HuH-7 (cell line): ENCODE data around the gene ITPR1.
"Not testable (repeated sequence)": the region's sequence is repeated elsewhere in the genome, so short reads cannot be mapped to it uniquely, and the experiment has no call there.

Experiments used
- DNase-seq: peaks from one replicate; pipeline ENCODE4 v3.0.0; 2011; ENCODE audit warnings: low spot score

ITPR1 gene

DNA sequence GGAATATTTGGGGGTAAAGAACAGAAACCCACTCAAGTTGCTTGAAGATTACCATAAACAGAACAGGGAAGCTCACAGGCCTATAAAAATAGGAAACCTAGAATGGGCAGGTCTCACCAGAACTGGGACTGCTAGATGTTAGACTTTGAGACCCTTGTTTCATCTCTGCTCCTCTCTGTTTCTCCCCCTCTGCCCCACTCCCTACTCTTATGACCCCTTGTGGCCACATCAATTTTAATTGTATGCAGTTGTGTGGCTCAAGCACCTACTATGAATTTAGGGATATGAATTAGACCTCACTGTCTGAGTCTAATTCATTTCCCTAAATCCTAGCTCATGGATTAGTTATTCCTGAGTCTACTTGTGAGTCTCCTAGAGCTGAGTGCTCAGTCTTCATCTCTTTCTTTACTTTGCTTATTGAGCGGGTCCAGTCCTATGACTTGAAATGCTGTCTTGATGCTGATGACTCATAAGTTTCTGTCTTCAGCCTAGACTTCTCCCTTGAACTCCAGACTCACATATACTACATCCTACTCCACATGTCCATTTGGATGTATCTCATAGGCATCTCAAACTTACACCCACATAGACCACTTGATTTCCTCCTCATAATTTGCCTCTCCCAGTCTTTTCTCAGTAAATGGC is 78.7 kb downstream of the ITPR1 start:
- peak; percentile 26 for DNase-seq

GRCh38 chr3:4573153-4573552 is 80.0 kb downstream of the ITPR1 start:
- no peak for DNase-seq

GRCh38 chr3:4574426-4574965 is 81.3 kb downstream of the ITPR1 start:
- no peak for DNase-seq

GRCh38 chr3:4575381-4575780 is 82.2 kb downstream of the ITPR1 start:
- DNase-seq: no peak

DNA sequence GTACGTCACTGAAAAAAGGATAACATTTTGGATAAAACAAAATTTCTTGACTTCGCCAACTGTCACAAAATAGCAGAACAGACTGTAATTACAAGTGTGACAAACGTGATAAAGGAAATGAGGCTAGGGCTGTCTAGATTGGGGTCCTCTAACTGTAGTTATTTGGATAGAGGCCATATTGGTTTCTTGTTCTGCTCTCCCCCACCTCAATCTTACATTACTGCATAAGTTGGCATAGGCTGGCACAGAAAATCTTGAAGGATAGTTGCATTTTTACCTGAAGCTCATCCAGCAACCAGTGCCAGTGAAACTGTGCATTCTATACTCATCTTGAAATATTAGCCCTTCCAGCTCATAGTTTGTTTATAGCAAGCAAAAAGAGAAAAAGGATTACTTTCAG is 84.6 kb downstream of the ITPR1 start:
- DNase-seq: no peak

- DNase-seq: no peak
These were observed 87.4 kb downstream of the ITPR1 start for GRCh38 chr3:4580346-4581123.

DNA sequence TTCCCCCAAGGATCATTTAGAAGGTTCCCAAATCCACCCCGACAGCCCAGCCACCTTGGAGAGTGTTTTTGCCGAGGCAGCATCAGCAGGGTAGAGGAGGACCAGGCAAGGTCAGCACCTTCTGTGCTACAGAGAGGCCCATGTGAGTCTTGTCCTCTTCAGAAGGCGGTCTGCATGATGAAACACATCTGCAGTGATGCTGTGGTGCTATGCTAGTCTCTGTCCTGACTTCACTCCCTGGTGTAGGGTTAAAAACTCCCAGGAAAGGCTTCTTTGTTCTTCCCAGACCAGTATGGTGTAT is 87.9 kb downstream of the ITPR1 start:
- no peak for DNase-seq

GRCh38 chr3:4581498-4581897 is 88.3 kb downstream of the ITPR1 start:
- DNase-seq: no peak

GRCh38 chr3:4581920-4582611 is 88.9 kb downstream of the ITPR1 start:
- no peak for DNase-seq

DNA sequence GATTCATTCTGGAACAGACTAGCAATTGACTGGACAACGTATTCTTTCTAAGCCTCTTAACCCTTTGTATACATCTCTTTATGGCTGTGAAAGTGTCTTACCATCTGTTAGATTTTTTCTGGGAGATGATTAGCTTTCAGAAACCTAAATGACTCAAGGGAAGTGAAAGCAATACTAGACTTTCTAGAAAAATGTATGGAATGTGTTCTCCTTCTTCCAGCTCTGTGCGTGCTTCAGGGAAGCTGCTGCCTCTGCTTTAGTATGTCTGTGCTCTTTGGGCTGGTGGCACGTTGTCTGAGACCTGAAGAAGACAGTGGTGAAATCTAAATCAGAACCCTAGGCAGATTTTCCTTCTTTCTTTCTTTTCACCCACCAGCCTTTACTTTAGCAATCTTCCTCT is 89.5 kb downstream of the ITPR1 start:
- DNase-seq: no peak

DNA sequence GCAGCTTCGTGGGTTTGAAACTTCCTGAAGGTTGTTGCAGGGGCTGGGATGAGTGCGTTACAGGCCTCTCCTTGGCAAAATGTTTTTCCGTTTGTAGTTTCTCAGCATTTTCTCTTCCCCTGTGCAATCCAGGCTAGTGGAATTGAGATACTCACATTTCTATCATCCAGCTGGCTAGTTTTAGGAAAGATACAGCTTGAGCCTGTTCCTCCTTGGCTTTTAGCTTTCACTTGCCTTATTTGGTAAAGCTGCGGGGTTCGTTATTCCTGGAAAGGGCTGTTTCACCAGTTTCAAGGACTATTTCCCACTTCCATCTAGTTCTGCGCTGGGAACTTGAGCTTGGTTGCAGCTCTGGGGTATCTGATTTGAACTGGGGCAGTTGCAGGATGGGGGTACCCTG is 90.3 kb downstream of the ITPR1 start:
- no peak for DNase-seq

GRCh38 chr3:4584456-4585249 is 91.5 kb downstream of the ITPR1 start:
- no peak for DNase-seq

GRCh38 chr3:4586381-4586780 is 93.2 kb downstream of the ITPR1 start:
- DNase-seq: no peak

GRCh38 chr3:4587061-4587837 is 94.1 kb downstream of the ITPR1 start:
- no peak for DNase-seq

GRCh38 chr3:4587838-4588105 is 94.6 kb downstream of the ITPR1 start:
- DNase-seq: no peak

GRCh38 chr3:4588466-4588865 is 95.3 kb downstream of the ITPR1 start:
- no peak for DNase-seq

DNA sequence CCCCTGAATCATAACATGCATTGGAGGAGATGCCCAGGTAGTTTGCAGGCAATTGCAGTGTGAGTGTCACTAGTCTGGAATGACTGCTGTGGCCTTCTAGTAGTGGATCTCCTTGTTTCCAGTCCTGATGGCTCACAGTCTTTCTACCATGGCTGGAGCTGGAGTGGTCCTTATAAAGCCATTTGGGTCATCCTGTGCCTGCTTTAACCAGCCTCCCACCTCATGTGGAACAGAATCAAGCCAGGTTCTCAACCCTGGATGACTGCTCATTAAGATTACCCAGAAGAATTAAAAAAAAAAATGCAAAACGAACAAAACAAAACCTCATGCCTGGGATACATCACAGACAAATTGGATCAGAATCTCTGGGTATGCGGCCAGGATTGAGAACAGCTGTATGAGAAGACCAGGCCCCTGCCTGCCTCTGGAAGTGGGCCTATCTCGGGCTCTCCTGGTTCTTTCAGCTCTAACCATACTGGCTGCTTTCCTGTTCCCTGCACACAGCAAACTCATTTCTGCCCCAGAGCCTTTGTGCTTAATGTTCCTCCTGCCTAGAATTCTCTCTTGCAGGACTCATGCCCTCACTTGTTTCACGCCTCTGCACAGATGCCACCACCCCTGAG is 96.4 kb downstream of the ITPR1 start:
- no peak for DNase-seq

DNA sequence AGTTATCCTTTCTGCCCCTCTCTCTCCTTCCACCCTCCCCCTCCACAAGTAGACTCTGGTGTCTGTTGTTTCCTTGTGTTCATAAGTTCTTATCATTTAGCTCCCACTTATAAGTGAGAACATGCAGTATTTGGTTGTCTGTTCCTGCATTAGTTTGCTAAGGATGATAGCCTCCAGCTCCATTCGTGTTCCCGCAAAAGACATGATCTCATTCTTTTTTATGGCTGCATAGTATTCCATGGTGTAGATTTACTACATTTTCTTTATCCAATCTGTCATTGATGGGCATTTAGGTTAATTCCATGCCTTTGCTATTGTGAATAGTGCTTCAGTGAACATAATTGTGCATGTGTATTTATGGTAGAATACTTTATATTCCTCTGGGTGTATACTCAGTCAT is 97.7 kb downstream of the ITPR1 start:
- not testable (repeated sequence) for DNase-seq

GRCh38 chr3:4591669-4592068 is 98.5 kb downstream of the ITPR1 start:
- no peak for DNase-seq

DNA sequence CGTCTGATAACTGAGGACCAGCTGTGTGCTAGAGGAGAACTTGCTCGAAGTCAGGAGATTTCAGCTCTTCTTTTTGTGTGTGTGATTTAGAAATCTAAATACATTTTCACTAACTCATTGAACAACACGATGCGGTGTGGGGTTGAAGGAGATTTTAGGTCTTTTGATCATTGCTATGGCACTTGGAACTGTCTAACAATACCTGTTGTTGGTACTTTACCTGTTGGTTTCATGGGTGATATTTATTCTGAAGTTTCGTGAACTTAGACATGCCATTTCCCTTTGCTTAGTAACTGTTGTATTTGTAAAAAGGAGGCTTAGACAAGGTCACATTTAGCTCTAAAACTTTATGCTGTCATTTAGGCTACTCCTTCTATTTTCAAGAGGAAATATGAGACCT is 99.9 kb downstream of the ITPR1 start:
- DNase-seq: no peak

DNA sequence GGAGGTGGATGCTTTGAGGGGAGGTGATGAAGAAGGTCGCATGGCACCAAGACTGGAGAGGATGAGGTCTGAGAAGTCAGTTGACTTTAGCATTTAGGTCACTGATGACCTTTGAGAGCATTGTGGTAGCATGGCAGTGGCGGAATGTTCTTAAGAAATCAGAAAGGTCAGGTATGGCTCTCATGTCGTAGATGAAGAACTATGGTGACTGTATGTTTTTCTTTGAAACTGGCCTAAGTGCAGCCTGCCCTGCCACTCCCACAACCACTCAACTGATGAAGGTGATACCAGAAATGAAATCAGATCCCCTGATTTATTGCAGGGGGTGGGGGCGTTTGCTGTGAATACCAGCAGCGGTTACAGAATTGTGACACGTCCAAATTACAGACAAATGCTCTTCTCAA is 102.6 kb downstream of the ITPR1 start:
- DNase-seq: no peak
